GM12878 (cell line): ENCODE measurements around the gene RASL10A. TPM values are rescaled to one million over a fixed set of nuclear protein-coding genes. Genes with fewer than 3 reads are reported as not detected.

Source experiments
- ATAC-seq: fragments of 200-7000 bp; cut with Tn5 transposase; 3 replicates; pipeline ENCODE4 v1.9.1; 2020; ENCODE audit warnings: mild to moderate bottlenecking, moderate library complexity
- BruUV-seq: library from RNA; stranded (reverse); fragments of 400-500 nt; replicated peaks from 2 replicates; lab custom pipeline; 2021; lab: Mats Ljungman, UMichigan
- CTCF ChIA-PET: fragments of 300-600 bp; sonication (Branson Sonifier 250); formaldehyde crosslinking; extraction: SDS; loops from one replicate; lab custom pipeline; 2021; ENCODE audit warnings: inconsistent platforms; lab: Yijun Ruan, JAX
- POLR2A ChIA-PET: fragments of 350-600 bp; formaldehyde crosslinking; extraction: SDS; loops from one replicate; lab custom pipeline; 2021; ENCODE audit warnings: inconsistent platforms; lab: Charles Lee
- RAD21 ChIA-PET: fragments of 300-600 bp; sonication (Branson Sonifier 250); formaldehyde crosslinking; loops from one replicate; lab custom pipeline; 2023; ENCODE audit warnings: antibody characterized with exemption; ENCODE audit not compliant: unreplicated experiment; lab: Charles Lee
- SMC1A ChIA-PET: fragments of 300-600 bp; sonication (Branson Sonifier 250); formaldehyde crosslinking; loops from one replicate; lab custom pipeline; 2023; ENCODE audit not compliant: unreplicated experiment, uncharacterized antibody; lab: Charles Lee
- DNase-seq: peaks from one replicate; pipeline ENCODE4 v3.0.0-alpha.2; 2011; ENCODE audit warnings: low read depth, low spot score
- FAIRE-seq: peaks from 3 replicates; lab custom pipeline; 2011; peaks lifted over from hg19 to GRCh38; lab: Jason Lieb, UNC
- H2AFZ ChIP-seq: 2 replicates; pipeline ENCODE4 v1.6.0; 2011; ENCODE audit warnings: low read depth, low read length, control low read depth; ENCODE audit not compliant: control insufficient read depth
- H3K27ac ChIP-seq: 2 replicates; pipeline ENCODE4 v1.5.1; 2011; ENCODE audit warnings: control low read depth; ENCODE audit not compliant: control insufficient read depth, insufficient read depth
- H3K27me3 ChIP-seq, 2 experiments: replicated peaks in 1 of 2; 2 replicates each; pipeline versions ENCODE4 v1.6.0 to v1.6.1; 2011; ENCODE audit warnings: low read length in 1 of 2; ENCODE audit not compliant: control insufficient read depth in 2 of 2, insufficient read depth in 2 of 2
- H3K36me3 ChIP-seq, 2 experiments: 2 replicates each; pipeline ENCODE4 v1.5.1; 2011; ENCODE audit warnings: low read length in 1 of 2; ENCODE audit not compliant: control insufficient read depth in 2 of 2, insufficient read depth in 2 of 2
- H3K4me1 ChIP-seq: 2 replicates; pipeline ENCODE4 v1.6.1; 2011; ENCODE audit warnings: mild to moderate bottlenecking, low read length, moderate library complexity, mixed read lengths; ENCODE audit not compliant: control insufficient read depth, insufficient read depth
- H3K4me2 ChIP-seq: 2 replicates; pipeline ENCODE4 v1.6.0; 2011; ENCODE audit warnings: control low read depth; ENCODE audit not compliant: control insufficient read depth, insufficient read depth
- H3K4me3 ChIP-seq: fragments of 200-600 bp; sonication (generic); 2 replicates; pipeline ENCODE4 v1.5.1; 2016
- H3K79me2 ChIP-seq: 2 replicates; pipeline ENCODE4 v1.6.0; 2011; ENCODE audit warnings: low read length; ENCODE audit not compliant: control insufficient read depth, insufficient read depth
- H3K9ac ChIP-seq: 2 replicates; pipeline ENCODE4 v1.8.0; 2011; ENCODE audit warnings: low read length, control low read depth, mixed read lengths; ENCODE audit not compliant: control insufficient read depth, insufficient read depth
- H3K9me3 ChIP-seq: replicated peaks from 3 replicates; pipeline ENCODE4 v1.5.1; 2011; ENCODE audit warnings: mild to moderate bottlenecking, low read length; ENCODE audit not compliant: control insufficient read depth, insufficient read depth
- H4K20me1 ChIP-seq: 2 replicates; pipeline ENCODE4 v1.6.0; 2011; ENCODE audit not compliant: control insufficient read depth, insufficient read depth
- HDAC2 ChIP-seq: fragments of 200-600 bp; sonication (generic); IDR thresholded peaks from 2 replicates; pipeline ENCODE4 v1.6.1; 2017
- MAX ChIP-seq: IDR thresholded peaks from 2 replicates; pipeline ENCODE4 v1.6.1; 2012; ENCODE audit warnings: low read depth, low read length, improper control_type of control experiment
- MEF2B ChIP-seq: fragments of 450-650 bp; IDR thresholded peaks from 2 replicates; pipeline ENCODE4 v1.6.1; 2018; ENCODE audit warnings: mild to moderate bottlenecking, moderate library complexity; ENCODE audit not compliant: partially characterized antibody, poor library complexity, severe bottlenecking
- MLLT1 ChIP-seq: fragments of 450-650 bp; IDR thresholded peaks from 2 replicates; pipeline ENCODE4 v1.6.1; 2016; ENCODE audit warnings: mild to moderate bottlenecking
- MYB ChIP-seq: fragments of 150-350 bp; IDR thresholded peaks from 2 replicates; pipeline ENCODE4 v1.6.1; 2014; ENCODE audit warnings: mild to moderate bottlenecking, low read depth, low read length, borderline replicate concordance
- NFIC ChIP-seq: IDR thresholded peaks from 2 replicates; pipeline ENCODE4 v1.6.1; 2012; ENCODE audit warnings: low read depth, mild to moderate bottlenecking, inconsistent platforms, low read length, moderate library complexity
- NFXL1 ChIP-seq: fragments of 450-650 bp; IDR thresholded peaks from 2 replicates; pipeline ENCODE4 v1.6.1; 2017; ENCODE audit warnings: antibody characterized with exemption, mild to moderate bottlenecking, borderline replicate concordance
- PAX8 ChIP-seq: fragments of 450-650 bp; IDR thresholded peaks from 2 replicates; pipeline ENCODE4 v1.6.1; 2017; ENCODE audit warnings: mild to moderate bottlenecking, moderate library complexity
- RELA ChIP-seq: fragments of 450-650 bp; IDR thresholded peaks from 2 replicates; pipeline ENCODE4 v1.8.0; 2014; ENCODE audit warnings: borderline replicate concordance; ENCODE audit not compliant: partially characterized antibody
- SMC3 ChIP-seq: IDR thresholded peaks from 2 replicates; pipeline ENCODE4 v1.6.1; 2011; ENCODE audit warnings: low read length, improper control_type of control experiment, borderline replicate concordance
- STAT1 ChIP-seq: fragments of 450-650 bp; conservative IDR thresholded peaks from 2 replicates; pipeline ENCODE4 v1.6.1; 2014; ENCODE audit warnings: antibody characterized with exemption, mild to moderate bottlenecking
- ZBED1 ChIP-seq: IDR thresholded peaks from 2 replicates; pipeline ENCODE4 v1.6.1; 2016; ENCODE audit warnings: borderline replicate concordance
- ZNF207 ChIP-seq: fragments of 450-650 bp; IDR thresholded peaks from 2 replicates; pipeline ENCODE4 v1.6.1; 2014; ENCODE audit warnings: antibody characterized with exemption, mild to moderate bottlenecking, borderline replicate concordance
- WGBS: methylation state at CpG from one replicate; pipeline ENCODE4 v1.1.6; 2016; ENCODE audit warnings: low lambda C conversion rate; ENCODE audit not compliant: insufficient replicate concordance, insufficient coverage; ENCODE audit errors: missing lambda C conversion rate; 5-methylcytosine and 5-hydroxymethylcytosine counted together
- in situ Hi-C: fragments of 300-500 bp; cut with MboI; formaldehyde crosslinking; loops from 9 replicates; pipeline ENCODE4 v1.14.3; 2018; ENCODE audit warnings: mixed read lengths
- intact Hi-C: fragments of 100-400 bp; cut with micrococcal nuclease; formaldehyde crosslinking; loops from one replicate; pipeline ENCODE4 v1.14.2; 2022; ENCODE audit not compliant: unreplicated experiment
- polyA plus RNA-seq, 11 experiments: library from polyadenylated mRNA; depleted of rRNA in 4 of 11; unstranded in 6 of 11; stranded (reverse) in 5 of 11; fragments of >200 nt; fragmentation: Nextera tagmentation in 4 of 11; fragmentation: Illumina TruSeq in 1 of 11; extraction: Ambion mirVana in 4 of 11; extraction: Trizol in 1 of 11; gene quantifications; 1 replicate in 1 of 11; 2 replicates in 10 of 11; pipeline versions ENCODE4 v1.2.1 to v1.2.3, GENCODE V29; 2011 to 2016; ENCODE audit warnings: inconsistent platforms in 2 of 11, missing spikeins in 2 of 11, low read depth in 1 of 11
- total RNA-seq, 4 experiments: library from RNA; depleted of rRNA in 3 of 4; stranded (reverse); fragments of >200 nt in 3 of 4; fragmentation: Illumina TruSeq in 1 of 4; extraction: Trizol in 1 of 4; gene quantifications; 2 replicates each; pipeline versions ENCODE4 v1.2.1 to v1.2.3, GENCODE V29; 2013 to 2021

Gene RASL10A
- total and polyA plus RNA-seq, 10 of the 15 experiments (the other 5 are each of a cell fraction or from before 2014, with no cell fraction given), result 0.12 to 0.46 (median 0.21) TPM; not detected in 6

GRCh38 chr22:29325356-29325755 lies 9.9 kb upstream of the RASL10A start:
- Histone ChIP-seq H3K4me1 (no peaks in the 10 kb centered on the region), H3K36me3 (peaks cover 3 to 31% of the 10 kb centered on the region in 2 experiments; a peak in 3 of 4 replicates), H3K27ac (no peak overlapping the region), H4K20me1 (no peaks in the 10 kb centered on the region), H2AFZ (no peak overlapping the region), H3K9me3 (no peaks in the 10 kb centered on the region), H3K79me2 (no peaks in the 10 kb centered on the region), H3K27me3 (no peaks in the 10 kb centered on the region), H3K4me3 (no peak overlapping the region), H3K4me2 (no peak overlapping the region), H3K9ac (no peak overlapping the region)
- DNase-seq (no peak), ATAC-seq (no peak), FAIRE-seq (no peak)
- in situ Hi-C loops (no loop called here), intact Hi-C loops (no loop called here)
- no TSS peak for BruUV-seq
- ChIA-PET CTCF (no interaction called here), RAD21 (no interaction called here), POLR2A (no interaction called here), SMC1A (no interaction called here)
- TF ChIP-seq MLLT1 (no peak), NFIC (no peak), STAT1 (no peak), SMC3 (no peak), ZBED1 (no peak), RELA (no peak), MAX (no peak), HDAC2 (no peak), MEF2B (no peak), ZNF207 (no peak), PAX8 (no peak), NFXL1 (no peak), MYB (no peak)
- WGBS, result 86% methylated on average over 8 of the region's 8 CpGs
